Activated naive CD4-positive, alpha-beta T cell treated with anti-CD3 and anti-CD28 coated beads for 36 hours (primary cell): ENCODE data around the gene VIPR1. TPM values are rescaled to one million over a fixed set of nuclear protein-coding genes. Genes with fewer than 3 reads are reported as not detected.

Source experiments
- CTCF ChIA-PET: fragments of 350-600 bp; sonication (Branson Sonifier 250); formaldehyde crosslinking; loops from one replicate; lab custom pipeline; 2021; ENCODE audit warnings: antibody characterized with exemption; lab: Charles Lee
- DNase-seq: peaks from one replicate; pipeline ENCODE4 v3.0.0-alpha.2; 2020
- H3K27ac Mint-ChIP-seq: one replicate; pipeline ENCODE4 v1.8.0; 2021; ENCODE audit warnings: mild to moderate bottlenecking, mixed read lengths
- H3K27me3 Mint-ChIP-seq: one replicate; pipeline ENCODE4 v1.8.0; 2021; ENCODE audit warnings: low read depth, mixed read lengths
- H3K36me3 Mint-ChIP-seq: one replicate; pipeline ENCODE4 v1.8.0; 2021; ENCODE audit warnings: low read depth, mixed read lengths
- H3K4me1 Mint-ChIP-seq: one replicate; pipeline ENCODE4 v1.8.0; 2021; ENCODE audit warnings: low read depth, mixed read lengths
- H3K4me3 Mint-ChIP-seq: one replicate; pipeline ENCODE4 v1.8.0; 2021; ENCODE audit warnings: mild to moderate bottlenecking, moderate library complexity, mixed read lengths
- H3K9me3 Mint-ChIP-seq: one replicate; pipeline ENCODE4 v1.8.0; 2021; ENCODE audit warnings: mixed read lengths
- intact Hi-C: fragments of 100-400 bp; cut with micrococcal nuclease; formaldehyde crosslinking; loops from one replicate; pipeline ENCODE4 v1.15.1; 2023
- total RNA-seq, 2 experiments: library from RNA; stranded (reverse); gene quantifications; one replicate each; pipeline ENCODE4 v1.2.3, GENCODE V29; 2021

Gene VIPR1
- total RNA-seq, 2 experiments from 2014 or later = 6.3 to 8.4 TPM

DNA sequence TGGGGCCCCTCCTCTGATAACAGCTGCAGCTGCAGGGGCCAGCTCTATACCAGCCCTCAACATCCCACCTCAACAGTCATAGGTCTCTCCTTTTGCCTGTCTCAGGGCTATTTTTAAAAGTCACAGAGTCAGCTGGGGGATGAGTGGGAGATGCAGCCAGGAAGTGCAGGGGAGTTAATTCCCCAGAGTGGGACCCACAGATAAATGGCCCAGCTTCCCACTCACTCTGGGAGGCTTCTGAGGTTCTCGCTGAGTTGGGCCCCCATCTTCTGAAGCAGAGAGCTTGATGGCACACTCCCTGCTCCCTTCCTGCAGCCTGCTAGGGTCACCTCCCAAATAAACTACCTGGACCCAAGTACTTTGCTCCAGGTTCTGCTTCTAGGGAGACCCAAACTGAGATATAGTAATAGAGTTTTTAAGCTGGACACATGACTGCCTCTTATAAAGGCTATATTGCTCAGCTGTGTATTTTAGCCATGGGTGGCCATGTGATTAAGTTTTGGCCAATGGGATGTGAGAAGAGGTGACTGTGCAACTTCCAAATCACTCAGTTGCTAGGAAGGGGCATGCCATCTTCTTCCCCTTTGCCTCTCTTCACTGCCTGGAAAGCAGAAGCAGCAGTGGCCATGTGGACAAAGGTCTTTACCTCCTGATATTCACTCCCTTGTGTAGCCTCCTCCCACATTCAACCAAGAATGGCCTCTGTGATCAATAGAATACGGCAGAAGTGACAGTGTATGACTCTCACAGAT is 15.5 kb upstream of the VIPR1 start:
- no peaks in the 10 kb centered on the region for H3K36me3 Mint-ChIP-seq
- H3K27ac Mint-ChIP-seq = no peak overlapping the region
- CTCF ChIA-PET = interaction anchor here (0.6 kb wide), 1 partner anchor 127 kb away, joined by 3 read pairs; no protein-coding TSS in a partner anchor
- peaks cover 2% of the 10 kb centered on the region for H3K27me3 Mint-ChIP-seq
- peaks cover 3% of the 10 kb centered on the region for H3K9me3 Mint-ChIP-seq
- intact Hi-C loops = no loop called here
- no peaks in the 10 kb centered on the region for H3K4me1 Mint-ChIP-seq
- no peak for DNase-seq
- no peak overlapping the region for H3K4me3 Mint-ChIP-seq

DNA sequence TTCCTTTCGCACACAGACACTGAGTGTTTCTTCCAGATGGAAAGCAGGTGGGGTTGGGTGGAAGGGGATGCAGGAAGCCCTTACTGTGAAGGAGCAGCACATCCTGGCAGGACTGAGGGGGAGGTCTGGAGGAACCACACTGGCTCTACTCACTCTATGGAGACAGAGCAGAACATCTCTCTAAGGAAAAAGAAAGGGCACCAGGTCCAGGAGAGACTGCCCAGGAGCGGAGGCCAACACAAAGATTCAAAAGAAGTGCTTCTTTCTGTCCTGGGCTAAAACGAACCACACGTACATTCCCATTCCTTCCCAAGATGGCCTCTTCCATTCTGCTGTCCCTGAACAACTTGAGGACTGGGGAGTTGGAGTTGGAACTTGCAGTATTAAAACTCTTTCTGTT is 13.8 kb upstream of the VIPR1 start:
- Mint-ChIP-seq H3K4me1 (no peaks in the 10 kb centered on the region), H3K27me3 (no peaks in the 10 kb centered on the region), H3K4me3 (no peak overlapping the region), H3K9me3 (no peaks in the 10 kb centered on the region), H3K27ac (no peak overlapping the region), H3K36me3 (no peaks in the 10 kb centered on the region)
- CTCF ChIA-PET = no interaction called here
- no peak for DNase-seq
- intact Hi-C loops = no loop called here

DNA sequence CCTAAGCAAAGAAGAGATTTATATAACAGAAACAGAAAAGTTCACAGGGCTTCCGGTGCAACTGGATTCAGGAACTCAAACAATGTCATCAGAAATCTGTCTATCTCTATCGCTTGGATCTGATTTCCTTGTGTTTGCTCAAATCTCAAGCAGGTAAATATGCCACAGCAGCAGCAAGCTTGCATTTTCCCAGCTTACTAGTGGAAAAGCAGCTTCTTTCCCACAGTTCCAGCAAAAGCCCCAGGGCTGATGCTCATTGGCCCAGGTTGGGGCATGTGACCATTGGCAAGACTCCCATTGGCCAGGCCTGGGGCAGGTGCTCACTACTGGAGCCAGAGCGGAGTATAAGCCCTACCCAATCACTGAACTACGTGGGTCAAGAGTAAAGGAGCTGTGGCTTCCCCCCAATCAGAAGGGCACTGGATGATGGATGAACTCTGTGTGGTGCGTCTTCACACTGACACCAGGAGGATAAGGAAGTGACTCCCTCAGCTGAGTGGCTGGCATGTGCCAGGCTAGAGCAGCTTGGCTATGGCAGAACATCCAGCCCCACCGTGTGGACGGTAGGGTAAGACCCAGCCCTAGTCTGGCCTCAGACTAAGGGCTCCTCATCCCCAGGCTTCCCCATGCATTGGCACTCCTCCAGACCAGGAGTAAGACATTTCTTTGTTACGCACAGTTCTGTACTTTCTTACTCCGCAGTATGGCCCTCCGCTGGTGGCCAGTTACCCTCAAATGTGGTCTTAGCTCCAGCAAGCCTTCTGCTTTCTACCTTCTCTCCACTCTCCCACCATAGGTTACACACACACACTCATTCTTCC is 13.1 kb upstream of the VIPR1 start:
- CTCF ChIA-PET = no interaction called here
- Mint-ChIP-seq H3K27me3 (no peaks in the 10 kb centered on the region), H3K27ac (no peak overlapping the region), H3K4me3 (no peak overlapping the region), H3K36me3 (no peaks in the 10 kb centered on the region), H3K4me1 (no peaks in the 10 kb centered on the region), H3K9me3 (no peaks in the 10 kb centered on the region)
- intact Hi-C loops = no loop called here
- no peak for DNase-seq

DNA sequence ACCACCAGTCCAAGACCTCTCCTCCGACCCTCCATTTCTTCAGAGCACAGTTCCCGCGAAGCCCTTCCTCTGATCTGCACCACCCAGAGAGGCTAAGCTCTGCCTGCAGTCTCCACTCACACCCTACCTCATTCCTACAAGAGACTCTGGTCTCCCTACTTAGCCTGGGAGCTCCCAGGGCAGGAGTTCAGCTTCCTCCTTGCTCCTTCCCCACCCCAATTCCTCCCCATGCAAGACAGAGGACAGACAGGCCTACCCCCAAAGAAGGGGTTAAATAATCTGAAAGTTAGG is 12.6 kb upstream of the VIPR1 start:
- no peaks in the 10 kb centered on the region for H3K4me1 Mint-ChIP-seq
- H3K27ac Mint-ChIP-seq = no peak overlapping the region
- CTCF ChIA-PET = no interaction called here
- no peak overlapping the region for H3K4me3 Mint-ChIP-seq
- H3K9me3 Mint-ChIP-seq = no peaks in the 10 kb centered on the region
- H3K36me3 Mint-ChIP-seq = no peaks in the 10 kb centered on the region
- intact Hi-C loops = no loop called here
- no peaks in the 10 kb centered on the region for H3K27me3 Mint-ChIP-seq
- DNase-seq = no peak

DNA sequence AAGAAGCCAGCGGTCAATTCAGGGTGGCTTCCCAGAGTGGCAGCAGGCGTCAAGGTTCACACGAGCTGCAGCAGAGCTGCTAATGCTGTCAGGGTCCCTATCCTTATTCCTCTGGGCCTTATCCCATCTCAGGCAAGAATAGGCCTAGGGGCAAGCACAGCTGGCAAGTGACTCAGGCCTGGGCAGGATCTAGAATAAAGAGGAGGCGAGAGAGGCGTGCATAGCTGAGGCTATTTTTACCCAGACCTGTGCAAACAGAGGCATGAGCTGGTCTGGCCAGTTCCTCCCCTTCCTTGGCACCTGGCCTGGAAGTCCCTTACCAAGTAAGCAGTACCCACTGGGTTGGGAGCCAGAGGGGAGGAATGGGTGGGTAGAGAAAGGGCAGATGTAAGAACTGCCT is 12.2 kb upstream of the VIPR1 start:
- no peak overlapping the region for H3K27ac Mint-ChIP-seq
- intact Hi-C loops = no loop called here
- no peaks in the 10 kb centered on the region for H3K4me1 Mint-ChIP-seq
- H3K36me3 Mint-ChIP-seq = no peaks in the 10 kb centered on the region
- no peak overlapping the region for H3K4me3 Mint-ChIP-seq
- H3K27me3 Mint-ChIP-seq = no peaks in the 10 kb centered on the region
- H3K9me3 Mint-ChIP-seq = no peaks in the 10 kb centered on the region
- CTCF ChIA-PET = no interaction called here
- DNase-seq = no peak

DNA sequence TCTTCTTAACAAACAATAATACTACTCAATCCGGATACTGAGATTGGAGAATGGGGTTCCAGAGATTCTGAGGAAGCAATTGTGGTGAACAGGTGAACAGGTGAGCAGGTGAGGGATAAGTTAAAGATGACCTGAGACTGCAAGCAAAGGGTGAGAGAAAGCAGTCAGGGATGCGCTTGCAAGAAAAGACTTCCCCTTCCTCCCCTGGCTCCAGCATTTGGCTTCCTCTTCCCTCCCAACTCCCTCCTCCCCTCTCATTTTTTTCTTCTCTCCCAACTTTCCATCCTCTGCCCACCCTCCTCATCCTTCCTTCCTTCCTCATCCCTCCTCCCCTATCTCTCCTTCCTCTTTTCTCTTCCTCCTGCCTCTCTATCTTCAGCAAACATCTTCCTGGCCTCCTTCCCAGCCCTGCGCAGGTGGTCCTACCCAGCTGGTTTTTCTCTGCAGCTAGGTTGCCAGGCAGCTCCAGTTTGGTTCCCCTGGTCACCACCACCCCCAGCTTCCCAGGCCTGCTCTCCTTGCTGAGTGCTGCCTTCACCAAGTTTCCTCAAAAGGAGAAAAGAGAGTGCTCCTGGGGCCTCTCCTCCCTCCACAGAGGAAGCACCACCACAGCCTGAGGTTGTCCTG is 10.4 kb upstream of the VIPR1 start:
- no peaks in the 10 kb centered on the region for H3K9me3 Mint-ChIP-seq
- no peak overlapping the region for H3K4me3 Mint-ChIP-seq
- no peaks in the 10 kb centered on the region for H3K4me1 Mint-ChIP-seq
- H3K27ac Mint-ChIP-seq = no peak overlapping the region
- CTCF ChIA-PET = interaction anchor here (0.6 to 1.2 kb wide), 4 partner anchors 9 to 252 kb away, joined by 3 to 4 read pairs (median 3); partner anchors contain the start of gene VIPR1
- H3K27me3 Mint-ChIP-seq = no peaks in the 10 kb centered on the region
- no peak for DNase-seq
- no peaks in the 10 kb centered on the region for H3K36me3 Mint-ChIP-seq
- intact Hi-C loops = no loop called here

DNA sequence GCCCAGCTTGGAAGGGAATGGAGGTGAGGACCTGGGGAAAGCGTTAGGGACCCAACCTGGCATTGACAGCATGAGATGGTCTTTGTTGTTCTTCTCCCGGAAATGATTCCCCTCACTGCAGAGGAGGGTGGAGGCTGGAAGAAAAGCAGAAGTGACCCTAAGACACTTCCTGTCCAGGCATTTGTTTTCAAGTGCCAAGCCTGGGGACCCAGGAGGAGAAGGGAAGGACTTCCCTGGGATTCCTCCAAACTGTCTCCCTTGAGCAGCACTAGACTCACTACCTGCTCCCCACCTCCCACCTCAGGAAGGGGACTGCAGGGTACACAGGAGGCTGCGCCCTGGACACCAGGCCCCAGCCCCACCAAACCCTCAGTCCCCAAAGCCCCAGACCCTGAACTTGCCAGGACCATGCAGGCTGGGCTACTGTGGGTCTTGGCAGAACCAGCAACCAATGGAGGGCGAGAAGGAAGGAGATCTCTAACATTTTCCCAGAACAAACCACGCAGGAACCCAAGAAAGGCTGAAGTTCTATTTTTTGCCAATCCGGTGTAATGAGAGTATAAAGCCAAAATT is 9.8 kb upstream of the VIPR1 start:
- Mint-ChIP-seq H3K4me1 (no peaks in the 10 kb centered on the region), H3K27ac (no peak overlapping the region), H3K9me3 (no peaks in the 10 kb centered on the region), H3K27me3 (no peaks in the 10 kb centered on the region), H3K36me3 (no peaks in the 10 kb centered on the region), H3K4me3 (no peak overlapping the region)
- CTCF ChIA-PET = interaction anchor here (1.2 kb wide), 1 partner anchor 10 kb away, joined by 3 read pairs; the partner anchor contains the start of gene VIPR1
- DNase-seq = no peak
- intact Hi-C loops = no loop called here

DNA sequence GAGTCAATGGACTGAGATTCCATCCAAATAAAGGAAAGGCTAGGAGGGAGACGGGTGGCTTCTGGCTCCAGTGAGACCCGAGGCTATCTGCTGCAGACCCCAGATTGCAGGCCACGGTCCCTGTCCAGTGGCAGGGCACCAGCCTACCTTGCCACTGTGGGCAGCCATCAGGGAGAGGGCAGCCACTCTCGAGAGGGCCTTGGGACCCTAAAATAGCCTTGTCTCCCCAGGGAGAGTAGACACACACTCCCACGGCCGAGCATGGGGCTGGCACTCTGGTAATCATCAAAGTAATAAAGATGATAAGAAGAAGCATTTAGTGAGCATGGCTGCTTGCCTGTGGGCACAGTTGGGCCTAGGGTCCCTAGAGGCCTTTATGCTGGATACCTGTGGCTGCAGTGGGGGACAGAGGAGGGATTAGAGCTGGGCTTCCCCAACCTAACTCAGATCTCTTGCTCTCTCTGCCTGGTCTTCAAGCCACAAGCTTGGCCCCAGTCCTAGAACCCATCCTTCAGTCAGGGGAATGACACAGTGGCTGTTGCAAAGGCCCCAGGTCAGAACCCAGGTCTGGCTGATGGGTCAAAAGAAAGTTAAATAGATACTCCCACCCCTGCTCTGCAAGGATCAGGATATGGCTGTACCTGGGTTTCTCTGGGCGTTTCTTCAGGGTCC is 9.2 kb upstream of the VIPR1 start:
- no peak for DNase-seq
- Mint-ChIP-seq H3K4me1 (no peaks in the 10 kb centered on the region), H3K4me3 (no peak overlapping the region), H3K9me3 (no peaks in the 10 kb centered on the region), H3K36me3 (no peaks in the 10 kb centered on the region), H3K27ac (no peak overlapping the region), H3K27me3 (no peaks in the 10 kb centered on the region)
- intact Hi-C loops = no loop called here
- CTCF ChIA-PET = no interaction called here

DNA sequence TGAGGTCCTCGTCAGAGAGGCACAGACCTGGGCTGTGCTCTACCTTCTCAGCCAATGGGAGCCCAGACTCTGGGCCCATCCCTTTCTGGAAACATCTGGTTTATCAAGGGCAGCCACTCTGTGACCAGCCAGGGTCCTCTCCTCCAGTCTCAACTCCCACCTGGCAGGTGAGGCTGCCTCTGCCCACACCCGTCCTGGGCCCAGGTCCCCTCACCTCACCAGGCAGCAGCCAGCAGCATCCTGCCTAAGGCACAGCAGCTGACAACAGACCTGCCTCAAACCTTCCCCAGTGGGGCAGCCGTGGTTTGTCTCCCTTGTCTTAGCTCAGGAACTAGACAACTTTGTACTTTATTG is 8.7 kb upstream of the VIPR1 start:
- CTCF ChIA-PET = interaction anchor here (1.0 kb wide), 1 partner anchor 51 kb away, joined by 3 read pairs; no protein-coding TSS in a partner anchor

DNA sequence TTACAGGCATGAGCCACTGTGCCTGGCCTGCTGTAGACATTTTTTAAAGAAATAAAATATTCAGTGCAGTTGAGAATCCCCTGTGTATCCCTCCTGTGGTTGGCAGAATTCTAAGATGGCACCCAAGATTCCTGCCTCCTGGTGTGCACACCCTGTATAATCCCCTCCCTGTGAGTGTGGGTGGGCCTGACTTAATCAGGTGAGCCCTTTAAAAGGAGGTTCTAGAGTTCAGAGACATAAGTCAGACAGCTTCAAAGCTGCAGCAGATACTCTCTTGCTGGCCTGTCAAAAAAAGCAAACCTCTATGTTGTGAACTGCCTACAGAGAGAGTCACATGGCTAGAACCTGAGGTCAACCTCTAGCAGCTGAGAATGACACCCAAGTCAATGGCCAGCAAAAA is 7.0 kb upstream of the VIPR1 start:
- no peak overlapping the region for H3K27ac Mint-ChIP-seq
- intact Hi-C loops = no loop called here

More for the DNA sequence above, 8.7 kb upstream of the VIPR1 start:
- H3K9me3 Mint-ChIP-seq = no peaks in the 10 kb centered on the region
- no peaks in the 10 kb centered on the region for H3K36me3 Mint-ChIP-seq
- DNase-seq = no peak
- no peaks in the 10 kb centered on the region for H3K27me3 Mint-ChIP-seq
- H3K4me3 Mint-ChIP-seq = no peak overlapping the region
- intact Hi-C loops = no loop called here
- no peaks in the 10 kb centered on the region for H3K4me1 Mint-ChIP-seq
- H3K27ac Mint-ChIP-seq = no peak overlapping the region

DNA sequence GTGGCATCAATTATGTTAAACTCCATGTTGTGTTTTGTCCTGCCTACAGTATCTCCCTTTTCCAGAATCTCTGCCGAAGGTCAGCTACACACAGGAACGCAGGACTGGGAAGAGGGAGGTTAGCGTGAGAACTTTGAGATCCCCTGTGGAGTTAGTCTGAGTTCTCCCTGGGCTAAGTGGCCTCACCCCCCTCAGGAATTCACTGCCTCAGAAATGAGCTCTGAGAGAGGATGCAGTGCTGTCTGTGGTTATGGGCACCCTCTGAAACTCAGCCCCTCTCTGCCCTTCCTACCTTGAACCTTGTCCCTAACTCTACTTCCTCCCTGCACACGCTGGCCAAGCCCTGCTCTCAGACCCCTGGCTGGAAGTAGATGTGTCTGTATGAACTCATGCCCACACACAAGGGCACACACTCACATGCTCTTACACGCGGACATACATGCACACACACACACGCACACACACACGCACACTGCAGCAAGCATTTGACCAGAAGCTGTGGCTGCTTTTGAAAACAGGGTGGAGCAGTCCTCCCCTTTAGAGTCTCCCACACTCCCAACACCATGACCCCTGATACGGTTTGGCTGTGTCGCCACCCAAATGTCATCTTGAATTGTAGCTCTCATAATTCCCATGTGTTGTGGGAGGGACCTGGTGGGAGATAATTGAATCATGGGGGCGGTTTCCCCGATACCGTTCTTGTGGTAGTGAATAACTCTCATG is 5.3 kb upstream of the VIPR1 start:
- no peak for DNase-seq
- no peaks in the 10 kb centered on the region for H3K36me3 Mint-ChIP-seq
- intact Hi-C loops = no loop called here
- H3K27ac Mint-ChIP-seq = no peak overlapping the region
- peaks cover 16% of the 10 kb centered on the region for H3K27me3 Mint-ChIP-seq
- CTCF ChIA-PET = interaction anchor here (1.1 to 1.8 kb wide), 2 partner anchors 36 to 50 kb away, joined by 3 to 5 read pairs; no protein-coding TSS in a partner anchor
- peaks cover 4% of the 10 kb centered on the region for H3K4me1 Mint-ChIP-seq
- no peaks in the 10 kb centered on the region for H3K9me3 Mint-ChIP-seq
- no peak overlapping the region for H3K4me3 Mint-ChIP-seq

More for the DNA sequence above, 7.0 kb upstream of the VIPR1 start:
- CTCF ChIA-PET = no interaction called here
- H3K36me3 Mint-ChIP-seq = no peaks in the 10 kb centered on the region
- peaks cover 5% of the 10 kb centered on the region for H3K27me3 Mint-ChIP-seq
- no peak for DNase-seq
- no peaks in the 10 kb centered on the region for H3K9me3 Mint-ChIP-seq
- H3K4me3 Mint-ChIP-seq = no peak overlapping the region
- H3K4me1 Mint-ChIP-seq = no peaks in the 10 kb centered on the region
